Heart right ventricle (tissue), 16 donors: Measurements from ENCODE around the gene MEF2B. TPM values are rescaled to one million over a fixed set of nuclear protein-coding genes. Genes with fewer than 3 reads are reported as not detected.

Experiments used
- ATAC-seq, 8 donors: fragments of 200-7000 bp; cut with Tn5 transposase; one replicate each; pipeline ENCODE4 v1.9.1; 2020; ENCODE audit warnings: mild to moderate bottlenecking in 8 of 8, moderate library complexity in 8 of 8, moderate number of reproducible peaks in 1 of 8
- DNase-seq, 2 donors: peaks; one replicate each; pipeline ENCODE4 v3.0.0-alpha.2; 2020
- H3K27ac ChIP-seq, 10 donors: fragments of 200-600 bp; sonication (generic) in 2 of 10; one replicate each; pipeline versions ENCODE4 v1.5.0 to v1.8.0; 2020 to 2022; ENCODE audit warnings: mild to moderate bottlenecking in 3 of 10
- H3K27me3 ChIP-seq, 7 donors: fragments of 200-600 bp; one replicate each; pipeline ENCODE4 v1.8.0; 2021 to 2022; ENCODE audit warnings: mild to moderate bottlenecking in 2 of 7
- H3K36me3 ChIP-seq, 9 donors: fragments of 200-600 bp; sonication (generic) in 1 of 9; one replicate each; pipeline versions ENCODE4 v1.5.0 to v1.8.0; 2020 to 2022; ENCODE audit warnings: mild to moderate bottlenecking in 2 of 9
- H3K4me1 ChIP-seq, 9 donors: fragments of 200-600 bp; sonication (generic) in 1 of 9; one replicate each; pipeline versions ENCODE4 v1.5.0 to v1.8.0; 2020 to 2022; ENCODE audit warnings: mild to moderate bottlenecking in 4 of 9
- H3K4me3 ChIP-seq, 10 donors: fragments of 200-600 bp; sonication (generic) in 2 of 10; one replicate each; pipeline versions ENCODE4 v1.5.0 to v1.8.0; 2020 to 2022; ENCODE audit warnings: mild to moderate bottlenecking in 7 of 10, moderate library complexity in 2 of 10
- H3K9me3 ChIP-seq, 11 donors: fragments of 200-600 bp in 10 of 11; sonication (generic) in 2 of 11; one replicate each; pipeline versions ENCODE4 v1.5.0 to v1.8.0; 2013 to 2022; ENCODE audit warnings: mild to moderate bottlenecking in 2 of 11, control low read depth in 1 of 11, moderate library complexity in 1 of 11
- WGBS, 2 donors: extraction: QIAGEN DNeasy Blood & Tissue Kit; methylation state at CpG; one replicate each; pipeline ENCODE4 v1.1.7; 2013; ENCODE audit warnings: inconsistent platforms in 1 of 2; 5-methylcytosine and 5-hydroxymethylcytosine counted together
- intact Hi-C, 10 donors: fragments of 100-400 bp; cut with DNase I; formaldehyde crosslinking; loops; one replicate each; pipeline versions ENCODE4 v1.11.1 to v1.14.2; 2022
- polyA plus RNA-seq, 2 donors: library from polyadenylated mRNA; stranded (reverse); fragments of 200-250 nt; gene quantifications; one replicate each; pipeline ENCODE4 v1.2.3, GENCODE V29; 2013
- total RNA-seq, 10 donors: library from RNA; stranded (reverse); fragmentation: NEBNext Ultra II Directional in 3 of 10; extraction: Animal tissue kit (Norgen Biotek cat#: 25700) in 3 of 10; gene quantifications; one replicate each; pipeline versions ENCODE4 v1.2.1 to v1.2.4, GENCODE V29; 2021 to 2023
- TF ChIP-seq, protein P1 (sequence below), 9 donors: fragments of 200-600 bp; sonication (generic) in 2 of 9; IDR thresholded peaks; one replicate each; pipeline versions ENCODE4 v1.5.0 to v1.8.0; 2021 to 2022; ENCODE audit warnings: antibody characterized with exemption in 9 of 9, mild to moderate bottlenecking in 5 of 9, moderate library complexity in 1 of 9
- donor health status: Arrhythmogenic right ventricular cardiomyopathy.
- donor health status: ischemic (EF 13 %, LVEDD 7.1; RV severe dilation, severe dysfunction).
- donor health status: healthy with polysubstance abuse.
- donor health status: DM: no; HTN: yes; CAD: no.
- donor health status: DM: no; HTN: no; CAD: no.
- donor health status: ischemic (EF 25% LVEDD 6.9; RV normal size, moderate dysfunction).
- donor health status: ischemic (EF 25% LVEDD 5.7; RV mildly dilated, moderate dysfunction).
- donor health status: healthy.
- donor health status: DM: yes; HTN: yes; CAD: no.
- donor health status: Ischemic cardiomyopathy.
- donor health status: ischemic (EF 35%, LVEDD 5.7; RV mildly dilated, moderate dysfunction).
- donor health status: nonischemic (EF 11% LVEDD 7.7; RV severe dilation, severe dysfunction).
- donor health status: DM: yes; HTN: yes; CAD: no.
- donor health status: PGD.
- donor health status: ischemic (EF 29% LVEDD 5.4; RV normal size, mild dysfunction).
- donor health status: nonischemic (EF 23%, LVEDD 6.1; RV moderate dilation, normal function).

Gene MEF2B
- total and polyA plus RNA-seq, 12 donors: 0.34 to 2.3 (median 0.54) TPM; not detected in 3

DNA sequence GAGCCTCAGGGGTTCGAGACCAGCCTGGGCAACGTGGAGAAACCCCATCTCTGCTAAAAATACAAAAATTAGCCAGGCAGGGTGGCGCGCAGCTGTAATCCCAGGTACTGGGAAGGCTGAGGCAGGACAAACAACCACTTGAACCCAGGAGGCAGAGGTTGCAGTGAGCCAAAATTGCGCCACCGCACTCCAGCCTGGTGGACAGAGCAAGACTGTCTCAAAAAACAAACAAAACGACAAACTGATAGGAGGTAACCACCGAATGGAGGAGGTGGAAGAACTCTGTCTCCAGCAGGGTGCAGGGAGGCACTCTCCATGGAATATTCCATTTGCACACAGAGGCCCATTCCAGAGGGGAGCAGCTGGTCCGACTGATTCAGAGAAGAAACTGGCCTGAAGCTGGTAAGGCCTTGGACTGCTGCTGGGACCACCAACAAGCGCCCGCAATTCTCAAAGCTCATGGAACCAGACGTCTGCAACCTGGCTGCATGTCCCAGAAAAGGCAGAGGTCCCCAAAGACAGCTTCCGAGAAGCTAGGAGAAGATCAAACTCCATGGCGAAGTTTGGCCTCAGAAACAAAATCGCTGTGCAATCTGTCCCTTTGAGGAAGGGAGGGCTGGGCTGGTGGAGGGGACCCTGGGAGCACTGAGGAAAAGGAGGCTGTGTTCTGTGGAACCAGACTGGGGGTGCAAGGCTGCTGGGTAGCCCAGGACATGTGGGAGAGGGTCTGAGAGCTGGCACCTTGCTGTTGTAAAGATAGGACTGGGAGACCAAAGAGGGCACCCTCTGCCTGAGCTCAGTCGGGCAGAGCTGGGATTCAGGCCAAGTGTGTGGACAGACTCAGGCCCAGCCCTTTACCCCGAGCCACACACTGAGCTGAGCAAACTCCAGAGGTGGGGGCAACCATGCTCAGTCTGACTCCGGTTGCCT is 71.1 kb downstream of the MEF2B start:
- ATAC-seq: peak in 7 of 8 donors; percentile 38 to 71 (median 62)

DNA sequence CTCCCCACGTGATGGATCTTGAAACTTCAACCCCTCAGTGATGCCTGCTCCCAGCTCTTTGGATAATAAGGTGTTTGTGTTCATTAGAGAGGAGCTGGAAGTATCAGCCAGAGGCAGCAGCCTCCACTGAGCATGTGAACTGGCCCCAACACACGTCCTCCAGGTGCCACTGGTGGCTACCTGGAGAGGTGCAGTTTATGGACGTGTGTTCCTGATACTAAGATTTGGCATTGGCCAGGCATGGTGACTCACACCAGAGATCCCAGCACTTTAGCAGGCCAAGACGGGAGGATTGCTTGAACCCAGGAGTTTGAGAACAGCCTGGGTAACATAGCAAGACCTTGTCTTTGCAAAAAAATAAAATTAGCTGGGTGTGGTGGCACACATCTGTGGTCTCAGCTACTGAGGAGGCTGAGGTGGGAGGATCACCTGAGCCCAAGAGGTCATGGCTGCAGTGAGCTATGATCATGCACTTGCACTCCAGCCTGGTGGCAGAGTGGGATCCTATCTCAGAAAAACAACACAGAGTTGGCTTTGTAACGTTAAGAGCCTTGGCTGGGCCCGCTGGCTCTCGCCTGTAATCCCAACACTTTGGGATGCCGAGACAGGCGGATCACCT is 71.9 kb downstream of the MEF2B start:
- no peak overlapping the region for H3K4me3 ChIP-seq
- peaks cover 0 to 61% (median 0%) of the 10 kb centered on the region in 9 donors for H3K36me3 ChIP-seq
- no peaks in the 10 kb centered on the region for H3K27me3 ChIP-seq
- no peaks in the 10 kb centered on the region for H3K4me1 ChIP-seq
- H3K27ac ChIP-seq: no peak overlapping the region
- intact Hi-C loops: no loop called here
- TF ChIP-seq, protein P1, sequence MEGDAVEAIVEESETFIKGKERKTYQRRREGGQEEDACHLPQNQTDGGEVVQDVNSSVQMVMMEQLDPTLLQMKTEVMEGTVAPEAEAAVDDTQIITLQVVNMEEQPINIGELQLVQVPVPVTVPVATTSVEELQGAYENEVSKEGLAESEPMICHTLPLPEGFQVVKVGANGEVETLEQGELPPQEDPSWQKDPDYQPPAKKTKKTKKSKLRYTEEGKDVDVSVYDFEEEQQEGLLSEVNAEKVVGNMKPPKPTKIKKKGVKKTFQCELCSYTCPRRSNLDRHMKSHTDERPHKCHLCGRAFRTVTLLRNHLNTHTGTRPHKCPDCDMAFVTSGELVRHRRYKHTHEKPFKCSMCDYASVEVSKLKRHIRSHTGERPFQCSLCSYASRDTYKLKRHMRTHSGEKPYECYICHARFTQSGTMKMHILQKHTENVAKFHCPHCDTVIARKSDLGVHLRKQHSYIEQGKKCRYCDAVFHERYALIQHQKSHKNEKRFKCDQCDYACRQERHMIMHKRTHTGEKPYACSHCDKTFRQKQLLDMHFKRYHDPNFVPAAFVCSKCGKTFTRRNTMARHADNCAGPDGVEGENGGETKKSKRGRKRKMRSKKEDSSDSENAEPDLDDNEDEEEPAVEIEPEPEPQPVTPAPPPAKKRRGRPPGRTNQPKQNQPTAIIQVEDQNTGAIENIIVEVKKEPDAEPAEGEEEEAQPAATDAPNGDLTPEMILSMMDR (IDR thresholded peaks at IDR 0.05): no peak
- H3K9me3 ChIP-seq: no peaks in the 10 kb centered on the region
- no peak for DNase-seq
- 91% methylated on average over 9 of the region's 9 CpGs for WGBS, 2 donors
- ATAC-seq: no peak

More for the DNA sequence above, 71.1 kb downstream of the MEF2B start:
- H3K27me3 ChIP-seq: no peaks in the 10 kb centered on the region
- H3K27ac ChIP-seq: no peak overlapping the region
- no peaks in the 10 kb centered on the region for H3K4me1 ChIP-seq
- no peak overlapping the region for H3K4me3 ChIP-seq
- H3K9me3 ChIP-seq: no peaks in the 10 kb centered on the region
- DNase-seq: peak in 1 of 2 donors; percentile 39
- intact Hi-C loops: no loop called here
- TF ChIP-seq, protein P1 (IDR thresholded peaks at IDR 0.05): no peak
- WGBS, 2 donors: 83 to 87% methylated on average over 18 of the region's 18 CpGs
- H3K36me3 ChIP-seq: peaks cover 0 to 61% (median 0%) of the 10 kb centered on the region in 9 donors

- TF ChIP-seq, protein P1 (IDR thresholded peaks at IDR 0.05): no peak
- Histone ChIP-seq H3K9me3 (no peaks in the 10 kb centered on the region), H3K36me3 (peaks cover 0 to 59% (median 0%) of the 10 kb centered on the region in 9 donors), H3K4me1 (no peaks in the 10 kb centered on the region), H3K27ac (no peak overlapping the region), H3K27me3 (no peaks in the 10 kb centered on the region), H3K4me3 (no peak overlapping the region)
- ATAC-seq (no peak), DNase-seq (no peak)
- WGBS, 2 donors: 93 to 96% methylated on average over 24 of the region's 24 CpGs
- intact Hi-C loops: no loop called here
Measured at GRCh38 chr19:19096641-19097627, 73.1 kb downstream of the MEF2B start.

DNA sequence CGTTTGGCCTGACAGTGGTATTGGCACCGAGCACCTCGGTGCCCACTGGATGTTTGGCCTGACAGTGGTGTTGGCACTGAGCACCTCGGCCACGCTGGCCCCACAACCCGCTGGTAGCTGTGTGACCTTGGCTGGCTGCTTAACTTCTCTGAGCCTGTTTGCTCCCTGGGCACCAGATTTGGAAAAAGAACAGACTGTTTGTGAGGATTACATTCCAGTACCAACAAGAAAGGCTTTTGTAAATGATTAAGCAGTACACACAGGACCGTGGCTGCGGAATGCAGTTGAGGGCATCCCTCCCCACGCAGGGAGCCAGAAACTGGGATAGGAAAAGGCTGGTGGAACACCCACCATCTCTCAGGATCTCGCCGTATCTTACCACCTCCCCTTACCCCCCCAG is 74.4 kb downstream of the MEF2B start:
- DNase-seq (no peak), ATAC-seq (no peak)
- 83 to 84% methylated on average over 11 of the region's 11 CpGs for WGBS, 2 donors
- no peaks in the 10 kb centered on the region for H3K27me3 ChIP-seq
- H3K4me3 ChIP-seq: no peak overlapping the region
- no peaks in the 10 kb centered on the region for H3K9me3 ChIP-seq
- intact Hi-C loops: no loop called here
- H3K36me3 ChIP-seq: peaks cover 0 to 51% (median 0%) of the 10 kb centered on the region in 9 donors
- H3K4me1 ChIP-seq: no peaks in the 10 kb centered on the region
- no peak overlapping the region for H3K27ac ChIP-seq
- TF ChIP-seq, protein P1 (IDR thresholded peaks at IDR 0.05): no peak
